ENCODE data around the gene RYR2.

DNA sequence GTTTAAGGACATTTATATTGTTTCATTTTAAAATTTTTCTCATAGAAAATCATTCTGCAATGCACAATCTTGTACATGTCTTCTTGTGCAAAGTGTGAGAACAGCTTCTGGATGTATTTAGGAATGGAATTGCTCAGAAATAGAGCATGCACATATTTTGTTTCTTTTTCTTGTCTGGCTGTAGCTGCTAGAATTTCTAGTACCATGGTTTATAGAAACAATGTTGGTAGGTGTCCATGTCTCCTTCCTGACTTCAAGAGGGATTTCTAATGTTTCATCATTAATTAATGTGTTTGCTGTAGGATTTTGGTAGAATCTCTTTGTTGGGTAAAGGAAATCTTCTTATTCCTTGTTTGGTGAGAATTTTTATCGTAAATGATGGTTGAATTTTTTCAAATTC is 99.0 kb downstream of the RYR2 start:
- TF ChIP-seq POLR2A (IDR thresholded peaks at IDR 0.05) (no peak), EP300 (IDR thresholded peaks at IDR 0.05; ENCODE audit: low read depth) (no peak), POLR2AphosphoS5 (IDR thresholded peaks at IDR 0.05) (no peak)
- TF ChIP-seq, protein P1, sequence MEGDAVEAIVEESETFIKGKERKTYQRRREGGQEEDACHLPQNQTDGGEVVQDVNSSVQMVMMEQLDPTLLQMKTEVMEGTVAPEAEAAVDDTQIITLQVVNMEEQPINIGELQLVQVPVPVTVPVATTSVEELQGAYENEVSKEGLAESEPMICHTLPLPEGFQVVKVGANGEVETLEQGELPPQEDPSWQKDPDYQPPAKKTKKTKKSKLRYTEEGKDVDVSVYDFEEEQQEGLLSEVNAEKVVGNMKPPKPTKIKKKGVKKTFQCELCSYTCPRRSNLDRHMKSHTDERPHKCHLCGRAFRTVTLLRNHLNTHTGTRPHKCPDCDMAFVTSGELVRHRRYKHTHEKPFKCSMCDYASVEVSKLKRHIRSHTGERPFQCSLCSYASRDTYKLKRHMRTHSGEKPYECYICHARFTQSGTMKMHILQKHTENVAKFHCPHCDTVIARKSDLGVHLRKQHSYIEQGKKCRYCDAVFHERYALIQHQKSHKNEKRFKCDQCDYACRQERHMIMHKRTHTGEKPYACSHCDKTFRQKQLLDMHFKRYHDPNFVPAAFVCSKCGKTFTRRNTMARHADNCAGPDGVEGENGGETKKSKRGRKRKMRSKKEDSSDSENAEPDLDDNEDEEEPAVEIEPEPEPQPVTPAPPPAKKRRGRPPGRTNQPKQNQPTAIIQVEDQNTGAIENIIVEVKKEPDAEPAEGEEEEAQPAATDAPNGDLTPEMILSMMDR (IDR thresholded peaks at IDR 0.05), result no peak
